ENCODE data around the gene LCE3E. TPM values are rescaled to one million over a fixed set of nuclear protein-coding genes. Genes with fewer than 3 reads are reported as not detected.
A peak's percentile ranks its signal among the peaks of the same experiment; 100 is the strongest.
"Not testable (repeated sequence)": the region's sequence is repeated elsewhere in the genome, so short reads cannot be mapped to it uniquely, and the experiment has no call there.

LCE3E gene, protein sequence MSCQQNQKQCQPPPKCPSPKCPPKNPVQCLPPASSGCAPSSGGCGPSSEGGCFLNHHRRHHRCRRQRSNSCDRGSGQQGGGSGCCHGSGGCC
- total RNA-seq, result not detected

DNA sequence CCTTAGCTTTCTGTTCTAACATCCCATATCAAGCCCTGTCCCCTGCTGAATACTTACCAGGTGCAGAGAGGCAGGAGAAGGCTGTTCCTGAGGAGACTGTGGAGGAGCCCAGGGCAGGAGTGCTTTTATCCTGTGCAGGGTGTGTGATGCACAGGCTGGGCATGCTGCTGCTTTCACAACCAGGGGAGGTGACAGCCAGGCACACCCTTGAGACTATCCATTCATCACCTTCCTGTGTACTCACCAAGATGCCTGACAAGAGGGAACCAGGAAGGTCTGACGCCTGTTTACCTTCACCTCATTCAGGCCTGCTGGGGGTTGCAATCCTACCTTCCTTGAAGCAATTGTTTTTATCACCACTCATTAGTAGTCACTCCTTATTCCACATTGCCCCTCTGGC is at the start of gene LCE3E:
Gene LCE3E, minus strand, starts transcription at position 100 of the 400 bp plus-strand sequence. CDS start 572 bp downstream, outside the sequence.
- POLR2A ChIA-PET, result no interaction called here
- intact Hi-C loops (cut with micrococcal nuclease), result no loop called here
- peaks cover 16% of the 10 kb centered on the region for H3K9me3 Mint-ChIP-seq
- no peak for DNase-seq
- no peaks in the 10 kb centered on the region for H3K36me3 Mint-ChIP-seq
- CTCF ChIA-PET, result no interaction called here
- H3K4me1 Mint-ChIP-seq (ENCODE audit: low read depth), result no peaks in the 10 kb centered on the region
- H3K27ac Mint-ChIP-seq, result no peak within 1 kb of the TSS
- H3K4me3 Mint-ChIP-seq, result no peak within 1 kb of the TSS
- peaks cover 8% of the 10 kb centered on the region for H3K27me3 Mint-ChIP-seq

DNA sequence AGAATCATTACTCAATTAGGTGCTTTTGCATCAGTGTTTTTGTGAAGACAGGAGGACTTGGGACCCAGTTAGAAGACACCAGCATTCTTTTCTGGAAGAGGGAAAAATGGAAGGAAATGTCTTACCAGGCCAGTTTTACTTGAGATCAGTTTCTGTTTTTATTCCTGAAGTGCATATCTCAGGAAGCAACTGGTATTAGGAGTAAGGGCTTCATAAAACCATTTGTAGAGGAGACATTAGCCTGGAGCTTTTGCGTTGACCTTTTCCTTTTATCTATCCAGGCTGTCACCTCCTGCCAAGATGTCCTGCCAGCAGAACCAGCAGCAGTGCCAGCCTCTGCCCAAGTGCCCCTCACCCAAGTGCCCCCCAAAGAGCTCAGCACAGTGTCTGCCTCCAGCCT is 46.9 kb upstream of the LCE3E start, which contains the start of gene LCE3B:
Gene LCE3B, plus strand, starts transcription at position 301 of the 400 bp plus-strand sequence. Its CDS starts 0 bp downstream, at position 301.
- DNase-seq, result no peak
- intact Hi-C loops (cut with micrococcal nuclease), result no loop called here
- H3K4me3 Mint-ChIP-seq, result no peak within 1 kb of the TSS
- ChIA-PET CTCF (no interaction called here), POLR2A (no interaction called here)
- peaks cover 5% of the 10 kb centered on the region for H3K9me3 Mint-ChIP-seq
- H3K27me3 Mint-ChIP-seq, result no peaks in the 10 kb centered on the region
- H3K4me1 Mint-ChIP-seq (ENCODE audit: low read depth), result no peaks in the 10 kb centered on the region
- H3K27ac Mint-ChIP-seq, result no peak within 1 kb of the TSS
- no peaks in the 10 kb centered on the region for H3K36me3 Mint-ChIP-seq

DNA sequence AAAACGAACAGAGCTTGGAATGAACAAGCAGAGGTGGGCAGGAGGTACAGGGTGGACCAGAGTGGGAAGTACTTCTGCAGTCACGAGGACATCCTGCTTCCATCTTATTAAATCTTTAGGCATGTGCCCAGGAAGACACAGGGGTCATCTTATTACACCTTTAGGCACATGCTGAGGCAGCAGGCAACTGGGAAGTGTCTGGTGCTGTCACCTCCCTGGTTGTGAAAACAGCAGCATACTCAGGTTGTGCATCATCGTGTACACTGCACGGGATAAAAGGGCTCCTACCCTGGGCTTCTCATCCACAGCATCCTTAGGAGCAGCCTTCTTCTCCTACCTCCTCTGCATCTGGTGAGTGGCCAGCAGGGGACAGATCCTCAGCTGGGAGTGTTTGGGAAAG is 33.4 kb upstream of the LCE3E start, which contains the start of gene LCE3C:
Gene LCE3C, plus strand, starts transcription at position 301 of the 400 bp plus-strand sequence. CDS start 498 bp downstream, outside the sequence.
- ChIA-PET POLR2A (no interaction called here), CTCF (no interaction called here)
- no peaks in the 10 kb centered on the region for H3K9me3 Mint-ChIP-seq
- intact Hi-C loops (cut with micrococcal nuclease), result no loop called here
- DNase-seq, result no peak
- H3K36me3 Mint-ChIP-seq, result no peaks in the 10 kb centered on the region
- no peaks in the 10 kb centered on the region for H3K27me3 Mint-ChIP-seq
- no peaks in the 10 kb centered on the region for H3K4me1 Mint-ChIP-seq (ENCODE audit: low read depth)
- H3K27ac Mint-ChIP-seq, result no peak within 1 kb of the TSS
- no peak within 1 kb of the TSS for H3K4me3 Mint-ChIP-seq

DNA sequence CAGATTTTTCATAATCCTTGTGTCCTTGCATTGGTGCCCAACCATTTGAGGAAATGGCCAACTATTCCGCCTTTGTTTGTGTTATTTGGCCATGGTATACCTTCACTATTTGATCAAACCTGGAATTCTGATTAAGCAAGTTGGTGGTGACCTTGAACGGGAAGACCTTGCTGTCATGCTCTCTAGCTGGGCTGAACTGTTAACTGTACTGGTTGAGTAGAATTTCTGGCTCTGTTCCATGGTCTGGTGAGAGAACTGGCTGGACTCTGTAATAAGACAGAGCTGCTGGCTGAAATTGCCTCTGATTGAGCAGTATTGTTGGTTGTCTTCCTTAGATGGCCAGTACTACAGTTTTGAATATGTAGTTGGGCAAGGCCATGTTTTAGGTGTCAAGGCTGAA is 30.4 kb upstream of the LCE3E start:
- H3K27ac Mint-ChIP-seq, result no peak overlapping the region

DNA sequence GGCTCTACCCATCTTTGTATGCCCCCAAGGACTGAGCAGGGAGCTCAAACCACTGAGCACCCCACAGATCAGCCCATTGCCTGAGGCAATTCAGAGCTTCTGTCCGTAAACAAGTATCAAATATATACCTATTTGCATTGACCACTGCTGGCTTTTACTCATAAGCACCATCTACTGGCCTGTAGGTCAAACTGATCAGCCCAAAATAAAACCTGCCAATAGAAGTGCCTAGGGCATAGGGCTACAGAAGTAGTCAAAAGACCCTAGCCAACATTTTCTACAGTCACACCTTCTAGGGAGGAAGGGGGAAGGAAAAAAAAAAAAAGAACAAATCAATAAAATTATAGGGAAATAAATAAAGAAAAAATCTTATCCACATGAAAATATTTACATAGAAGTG is 19.0 kb upstream of the LCE3E start:
- DNase-seq, result no peak
- ChIA-PET POLR2A (no interaction called here), CTCF (no interaction called here)
- Mint-ChIP-seq H3K36me3 (no peaks in the 10 kb centered on the region), H3K4me1 (ENCODE audit: low read depth) (no peaks in the 10 kb centered on the region), H3K27ac (no peak overlapping the region), H3K27me3 (peaks cover 2% of the 10 kb centered on the region), H3K9me3 (no peaks in the 10 kb centered on the region), H3K4me3 (no peak overlapping the region)
- intact Hi-C loops (cut with micrococcal nuclease), result no loop called here

More for the DNA sequence above, 30.4 kb upstream of the LCE3E start:
- no peak for DNase-seq
- CTCF ChIA-PET, result no interaction called here
- intact Hi-C loops (cut with micrococcal nuclease), result no loop called here
- Mint-ChIP-seq H3K4me1 (ENCODE audit: low read depth) (no peaks in the 10 kb centered on the region), H3K27me3 (no peaks in the 10 kb centered on the region), H3K9me3 (no peaks in the 10 kb centered on the region), H3K4me3 (no peak overlapping the region), H3K36me3 (no peaks in the 10 kb centered on the region)
- POLR2A ChIA-PET, result no interaction called here

DNA sequence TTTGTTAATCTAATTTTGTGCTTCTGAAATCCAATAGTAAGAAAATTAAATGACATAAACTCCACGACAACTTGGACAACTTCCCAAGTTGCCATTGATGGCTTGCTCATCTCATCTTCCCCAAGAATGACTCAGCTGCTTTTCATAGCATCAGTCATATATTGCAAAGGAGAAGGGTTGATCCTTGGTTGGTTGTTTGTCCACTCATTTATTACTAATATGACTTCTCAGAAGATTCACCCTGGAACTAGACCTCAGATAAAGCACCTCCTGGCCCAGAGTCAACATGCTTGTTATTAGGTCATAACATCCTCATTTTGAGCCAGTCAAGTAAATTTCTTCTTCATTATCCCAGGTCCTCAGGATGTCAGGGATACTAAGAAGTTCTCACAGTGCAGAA is 16.1 kb upstream of the LCE3E start:
- no peak for DNase-seq
- ChIA-PET POLR2A (no interaction called here), CTCF (no interaction called here)
- intact Hi-C loops (cut with micrococcal nuclease), result no loop called here
- H3K4me1 Mint-ChIP-seq (ENCODE audit: low read depth), result no peaks in the 10 kb centered on the region
- no peak overlapping the region for H3K27ac Mint-ChIP-seq
- peaks cover 12% of the 10 kb centered on the region for H3K27me3 Mint-ChIP-seq
- H3K9me3 Mint-ChIP-seq, result no peaks in the 10 kb centered on the region
- no peak overlapping the region for H3K4me3 Mint-ChIP-seq
- H3K36me3 Mint-ChIP-seq, result no peaks in the 10 kb centered on the region

- POLR2A ChIA-PET, result no interaction called here
- H3K27me3 Mint-ChIP-seq, result peaks cover 18% of the 10 kb centered on the region
- H3K36me3 Mint-ChIP-seq, result no peaks in the 10 kb centered on the region
- DNase-seq, result no peak
- no peak within 1 kb of the TSS for H3K4me3 Mint-ChIP-seq
- intact Hi-C loops (cut with micrococcal nuclease), result no loop called here
- no peaks in the 10 kb centered on the region for H3K4me1 Mint-ChIP-seq (ENCODE audit: low read depth)
- no peaks in the 10 kb centered on the region for H3K9me3 Mint-ChIP-seq
- H3K27ac Mint-ChIP-seq, result no peak within 1 kb of the TSS
- CTCF ChIA-PET, result no interaction called here
Observed at GRCh38 chr1:152580433-152580832, 13.9 kb upstream of the LCE3E start, which contains the start of gene LCE3D. LCE3D (minus strand) TSS chr1:152580516; CDS start chr1:152579936, 580 bp downstream.

GRCh38 chr1:152579526-152579925 is 12.9 kb upstream of the LCE3E start:
- H3K9me3 Mint-ChIP-seq; H3K36me3 Mint-ChIP-seq; CTCF ChIA-PET; DNase-seq; H3K27ac Mint-ChIP-seq; intact Hi-C loops (cut with micrococcal nuclease); POLR2A ChIA-PET; H3K4me1 Mint-ChIP-seq (ENCODE audit: low read depth); H3K4me3 Mint-ChIP-seq: not testable (repeated sequence)
- peaks cover 18% of the 10 kb centered on the region for H3K27me3 Mint-ChIP-seq

DNA sequence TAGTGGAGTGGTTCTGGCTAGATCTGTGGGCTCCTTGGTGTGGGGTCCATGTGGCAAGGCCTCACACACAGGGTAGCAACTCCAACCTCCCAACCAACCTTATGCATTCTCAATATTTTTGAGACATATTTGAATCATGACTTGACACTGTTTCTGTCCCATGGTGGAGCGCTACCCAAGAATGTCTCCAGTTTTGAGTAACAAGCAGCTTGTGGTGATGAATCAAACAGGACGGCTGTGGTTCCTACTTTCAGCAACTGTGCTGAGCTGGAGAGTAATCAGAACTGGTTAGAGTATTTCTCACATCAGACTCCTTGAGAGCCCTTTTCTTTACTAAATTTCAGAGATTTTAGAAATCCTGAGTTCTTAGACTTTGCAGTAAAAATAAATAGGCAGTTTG is 10.6 kb upstream of the LCE3E start:
- ChIA-PET POLR2A (interaction anchor here (0.6 kb wide), 1 partner anchor 49 kb away, joined by 4 read pairs; no protein-coding TSS in a partner anchor), CTCF (interaction anchor here (0.7 kb wide), 1 partner anchor 45 kb away, joined by 6 read pairs; the partner anchor contains the start of gene LCE3A)
- intact Hi-C loops (cut with micrococcal nuclease), result loop anchor here (2.0 kb wide), 1 partner anchor 46 kb away; the partner anchor contains the start of gene LCE3A
- Mint-ChIP-seq H3K4me3 (no peak overlapping the region), H3K4me1 (ENCODE audit: low read depth) (no peaks in the 10 kb centered on the region), H3K27me3 (peaks cover 33% of the 10 kb centered on the region), H3K27ac (no peak overlapping the region), H3K36me3 (no peaks in the 10 kb centered on the region), H3K9me3 (no peaks in the 10 kb centered on the region)
- DNase-seq, result peak; percentile 48

DNA sequence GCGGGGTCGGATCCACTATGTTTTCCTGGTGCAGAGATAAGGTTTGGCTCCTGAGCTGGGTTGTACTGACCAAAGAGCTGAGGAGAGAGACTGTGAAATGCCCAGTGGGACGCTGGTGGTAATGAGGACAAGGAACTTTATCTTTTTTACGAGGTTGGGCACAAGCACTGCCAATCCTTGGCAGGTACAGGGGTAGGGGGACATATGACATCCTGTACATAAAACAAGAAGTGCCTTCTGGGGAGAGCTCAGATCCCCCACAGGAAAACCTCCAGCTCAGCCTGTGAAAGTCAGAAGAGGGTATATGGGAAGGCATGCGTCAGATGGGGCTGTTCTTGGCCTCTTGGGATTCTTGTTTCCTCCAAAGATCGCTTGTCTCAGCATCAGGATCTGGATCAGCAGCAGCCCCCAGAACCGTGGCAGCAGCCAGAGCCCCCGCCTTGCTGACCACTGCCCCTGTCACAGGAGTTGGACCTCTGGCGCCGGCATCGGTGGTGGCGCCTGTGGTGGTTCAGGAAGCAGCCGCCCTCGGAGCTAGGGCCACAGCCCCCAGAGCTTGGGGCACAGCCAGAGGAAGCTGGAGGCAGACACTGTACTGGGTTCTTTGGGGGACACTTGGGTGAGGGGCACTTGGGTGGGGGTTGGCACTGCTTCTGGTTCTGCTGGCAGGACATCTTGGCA is 905 bp downstream of the LCE3E start:
- DNase-seq, result no peak
- no peak overlapping the region for H3K27ac Mint-ChIP-seq
- H3K27me3 Mint-ChIP-seq, result peaks cover under 1% of the 10 kb centered on the region
- CTCF ChIA-PET, result no interaction called here
- no peaks in the 10 kb centered on the region for H3K36me3 Mint-ChIP-seq
- H3K9me3 Mint-ChIP-seq, result peaks cover 12% of the 10 kb centered on the region
- intact Hi-C loops (cut with micrococcal nuclease), result no loop called here
- POLR2A ChIA-PET, result no interaction called here
- H3K4me3 Mint-ChIP-seq, result no peak overlapping the region
- H3K4me1 Mint-ChIP-seq (ENCODE audit: low read depth), result no peaks in the 10 kb centered on the region

GRCh38 chr1:152565115-152565514 is 1.5 kb downstream of the LCE3E start:
- Mint-ChIP-seq H3K27me3 (no peaks in the 10 kb centered on the region), H3K4me1 (ENCODE audit: low read depth) (no peaks in the 10 kb centered on the region), H3K27ac (no peak overlapping the region), H3K4me3 (no peak overlapping the region), H3K9me3 (peaks cover 11% of the 10 kb centered on the region), H3K36me3 (no peaks in the 10 kb centered on the region)
- POLR2A ChIA-PET, result no interaction called here
- CTCF ChIA-PET, result no interaction called here
- no peak for DNase-seq
- intact Hi-C loops (cut with micrococcal nuclease), result no loop called here

DNA sequence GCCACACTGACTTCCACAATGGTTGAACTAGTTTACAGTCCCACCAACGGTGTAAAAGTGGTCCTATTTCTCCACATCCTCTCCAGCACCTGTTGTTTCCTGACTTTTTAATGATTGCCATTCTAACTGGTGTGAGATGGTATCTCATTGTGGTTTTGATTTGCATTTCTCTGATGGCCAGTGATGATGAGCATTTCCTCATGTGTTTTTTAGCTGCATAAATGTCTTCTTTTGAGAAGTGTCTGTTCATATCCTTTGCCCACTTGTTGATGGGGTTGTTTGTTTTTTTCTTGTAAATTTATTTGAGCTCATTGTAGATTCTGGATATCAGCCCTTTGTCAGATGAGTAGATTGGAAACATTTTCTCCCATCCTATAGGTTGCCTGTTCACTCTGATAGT is 18.2 kb downstream of the LCE3E start:
- H3K27me3 Mint-ChIP-seq, result peaks cover 11% of the 10 kb centered on the region
- intact Hi-C loops (cut with micrococcal nuclease); CTCF ChIA-PET; DNase-seq; H3K4me3 Mint-ChIP-seq; H3K4me1 Mint-ChIP-seq (ENCODE audit: low read depth); H3K27ac Mint-ChIP-seq; POLR2A ChIA-PET; H3K36me3 Mint-ChIP-seq; H3K9me3 Mint-ChIP-seq: not testable (repeated sequence)

DNA sequence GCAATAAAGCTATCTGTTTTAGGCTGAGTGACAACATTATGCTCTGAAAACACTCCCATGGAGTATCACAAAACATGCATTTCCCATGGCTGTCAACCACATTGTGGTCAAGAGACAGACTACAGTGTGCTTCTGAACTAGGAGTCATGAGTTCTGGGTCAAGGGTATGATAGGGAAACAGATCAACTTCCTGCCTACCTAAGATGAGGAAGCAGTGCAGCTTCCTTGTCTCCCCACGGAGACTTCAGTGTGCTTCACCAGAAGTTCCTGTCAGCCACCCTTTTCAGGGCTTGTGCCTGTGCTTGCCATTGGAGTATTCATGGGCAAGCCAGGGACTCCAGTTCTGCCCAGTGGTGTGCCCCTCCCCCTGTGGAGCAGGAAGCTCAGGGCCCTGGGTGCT is 19.9 kb downstream of the LCE3E start:
- CTCF ChIA-PET, result no interaction called here
- Mint-ChIP-seq H3K4me1 (ENCODE audit: low read depth) (no peaks in the 10 kb centered on the region), H3K36me3 (no peaks in the 10 kb centered on the region), H3K27me3 (peaks cover 6% of the 10 kb centered on the region), H3K27ac (no peak overlapping the region), H3K9me3 (peaks cover 2% of the 10 kb centered on the region), H3K4me3 (no peak overlapping the region)
- DNase-seq, result no peak
- intact Hi-C loops (cut with micrococcal nuclease), result no loop called here
- POLR2A ChIA-PET, result no interaction called here
